ENCODE data around the gene CLDN9. TPM values are rescaled to one million over a fixed set of nuclear protein-coding genes. Genes with fewer than 3 reads are reported as not detected.

Gene CLDN9
- total RNA-seq, 1 donor from 2014 or later, result not detected

DNA sequence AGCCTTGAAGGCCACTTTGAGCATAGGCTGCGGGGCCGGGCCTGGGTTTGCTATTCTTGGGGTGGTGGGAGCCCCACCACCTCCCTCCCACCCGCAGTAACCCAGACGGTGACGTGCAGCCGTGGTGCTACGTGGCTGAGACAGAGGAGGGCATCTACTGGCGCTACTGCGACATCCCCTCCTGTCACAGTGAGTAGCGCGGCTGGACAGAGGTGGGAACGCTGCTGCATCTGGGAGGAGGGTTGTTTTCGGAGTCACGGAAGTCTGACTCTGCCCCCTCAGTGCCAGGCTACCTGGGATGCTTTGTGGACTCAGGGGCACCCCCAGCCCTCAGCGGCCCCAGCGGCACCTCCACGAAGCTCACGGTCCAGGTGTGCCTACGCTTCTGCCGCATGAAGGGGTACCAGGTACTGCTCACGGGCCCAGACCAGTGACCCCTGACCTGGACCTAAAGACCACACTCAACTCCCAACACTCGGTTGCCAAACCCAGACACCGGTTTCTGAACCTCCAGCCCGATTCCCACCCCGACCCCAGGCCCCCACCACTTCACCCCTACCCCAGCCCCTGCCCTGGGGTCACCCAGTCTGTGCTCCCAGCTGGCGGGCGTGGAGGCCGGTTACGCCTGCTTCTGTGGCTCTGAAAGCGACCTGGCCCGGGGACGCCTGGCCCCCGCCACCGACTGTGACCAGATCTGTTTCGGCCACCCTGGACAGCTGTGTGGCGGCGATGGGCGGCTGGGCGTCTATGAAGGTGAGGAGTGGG is 46.5 kb upstream of the CLDN9 start:
- DNase-seq (no peak), ATAC-seq (ENCODE audit: low read depth) (no peak)
- Mint-ChIP-seq H3K9me3 (no peaks in the 10 kb centered on the region), H3K27me3 (peaks cover 13% of the 10 kb centered on the region), H3K4me3 (no peak overlapping the region), H3K27ac (no peak overlapping the region), H3K36me3 (ENCODE audit: low read depth) (no peaks in the 10 kb centered on the region), H3K4me1 (peaks cover 40% of the 10 kb centered on the region)
- ChIA-PET CTCF (interaction anchor here (1.3 kb wide), 1 partner anchor 62 kb away, joined by 5 read pairs; no protein-coding TSS in a partner anchor), POLR2A (interaction anchor here (0.7 kb wide), 1 partner anchor 14 kb away, joined by 4 read pairs; no protein-coding TSS in a partner anchor)
- TF ChIP-seq, protein P1, sequence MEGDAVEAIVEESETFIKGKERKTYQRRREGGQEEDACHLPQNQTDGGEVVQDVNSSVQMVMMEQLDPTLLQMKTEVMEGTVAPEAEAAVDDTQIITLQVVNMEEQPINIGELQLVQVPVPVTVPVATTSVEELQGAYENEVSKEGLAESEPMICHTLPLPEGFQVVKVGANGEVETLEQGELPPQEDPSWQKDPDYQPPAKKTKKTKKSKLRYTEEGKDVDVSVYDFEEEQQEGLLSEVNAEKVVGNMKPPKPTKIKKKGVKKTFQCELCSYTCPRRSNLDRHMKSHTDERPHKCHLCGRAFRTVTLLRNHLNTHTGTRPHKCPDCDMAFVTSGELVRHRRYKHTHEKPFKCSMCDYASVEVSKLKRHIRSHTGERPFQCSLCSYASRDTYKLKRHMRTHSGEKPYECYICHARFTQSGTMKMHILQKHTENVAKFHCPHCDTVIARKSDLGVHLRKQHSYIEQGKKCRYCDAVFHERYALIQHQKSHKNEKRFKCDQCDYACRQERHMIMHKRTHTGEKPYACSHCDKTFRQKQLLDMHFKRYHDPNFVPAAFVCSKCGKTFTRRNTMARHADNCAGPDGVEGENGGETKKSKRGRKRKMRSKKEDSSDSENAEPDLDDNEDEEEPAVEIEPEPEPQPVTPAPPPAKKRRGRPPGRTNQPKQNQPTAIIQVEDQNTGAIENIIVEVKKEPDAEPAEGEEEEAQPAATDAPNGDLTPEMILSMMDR (IDR thresholded peaks at IDR 0.05), result no peak
- intact Hi-C loops (cut with micrococcal nuclease), result no loop called here

DNA sequence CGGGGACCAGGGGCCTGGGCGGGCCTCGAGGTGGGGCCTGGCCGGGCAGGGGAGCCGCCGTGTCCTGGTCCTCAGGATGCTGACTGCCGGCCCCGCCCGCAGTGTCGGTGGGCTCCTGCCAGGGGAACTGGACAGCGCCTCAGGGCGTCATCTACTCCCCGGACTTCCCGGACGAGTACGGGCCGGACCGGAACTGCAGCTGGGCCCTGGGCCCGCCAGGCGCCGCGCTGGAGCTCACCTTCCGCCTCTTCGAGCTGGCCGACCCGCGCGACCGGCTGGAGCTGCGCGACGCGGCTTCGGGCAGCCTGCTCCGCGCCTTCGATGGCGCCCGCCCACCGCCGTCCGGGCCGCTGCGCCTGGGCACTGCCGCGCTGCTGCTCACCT is 45.9 kb upstream of the CLDN9 start:
- no peak for ATAC-seq (ENCODE audit: low read depth)
- intact Hi-C loops (cut with micrococcal nuclease), result no loop called here
- ChIA-PET CTCF (interaction anchor here (1.1 to 1.3 kb wide), 2 partner anchors 61 to 84 kb away, joined by 3 to 5 read pairs; partner anchors contain the start of gene FLYWCH2), POLR2A (interaction anchor here (0.7 to 1.8 kb wide), 2 partner anchors 13 to 14 kb away, joined by 4 to 10 read pairs; partner anchors contain the start of gene PKMYT1)
- H3K36me3 Mint-ChIP-seq (ENCODE audit: low read depth), result no peaks in the 10 kb centered on the region
- TF ChIP-seq, protein P1 (IDR thresholded peaks at IDR 0.05), result no peak
- peaks cover 11% of the 10 kb centered on the region for H3K27me3 Mint-ChIP-seq
- H3K27ac Mint-ChIP-seq, result no peak overlapping the region
- H3K4me3 Mint-ChIP-seq, result no peak overlapping the region
- no peaks in the 10 kb centered on the region for H3K9me3 Mint-ChIP-seq
- DNase-seq, result no peak
- H3K4me1 Mint-ChIP-seq, result peaks cover 38% of the 10 kb centered on the region

DNA sequence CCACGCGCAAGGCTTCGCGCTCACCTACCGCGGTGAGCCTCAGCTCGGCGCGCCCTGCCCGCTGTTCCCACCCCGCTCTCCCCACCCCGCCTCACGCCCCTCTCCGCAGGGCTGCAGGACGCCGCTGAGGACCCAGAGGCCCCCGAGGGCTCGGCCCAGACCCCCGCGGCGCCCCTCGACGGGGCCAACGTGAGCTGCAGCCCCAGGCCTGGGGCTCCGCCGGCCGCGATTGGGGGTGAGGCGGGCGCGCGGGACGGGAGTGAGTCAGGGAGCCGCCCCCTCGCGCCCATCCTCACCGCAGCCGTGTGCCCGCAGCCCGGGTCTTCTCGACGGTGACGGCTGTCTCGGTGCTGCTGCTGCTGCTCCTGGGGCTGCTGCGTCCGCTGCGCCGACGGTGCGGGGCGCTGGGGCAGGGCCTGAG is 45.5 kb upstream of the CLDN9 start:
- Mint-ChIP-seq H3K36me3 (ENCODE audit: low read depth) (no peaks in the 10 kb centered on the region), H3K4me3 (no peak overlapping the region), H3K27ac (no peak overlapping the region), H3K4me1 (peaks cover 34% of the 10 kb centered on the region), H3K27me3 (peaks cover 11% of the 10 kb centered on the region), H3K9me3 (no peaks in the 10 kb centered on the region)
- intact Hi-C loops (cut with micrococcal nuclease), result no loop called here
- ChIA-PET POLR2A (interaction anchor here (1.8 kb wide), 1 partner anchor 13 kb away, joined by 10 read pairs; the partner anchor contains the start of gene PKMYT1), CTCF (interaction anchor here (1.1 to 1.3 kb wide), 3 partner anchors 61 to 84 kb away, joined by 3 to 5 read pairs (median 3); partner anchors contain the start of gene FLYWCH2)
- TF ChIP-seq, protein P1 (IDR thresholded peaks at IDR 0.05), result no peak
- no peak for DNase-seq
- no peak for ATAC-seq (ENCODE audit: low read depth)

DNA sequence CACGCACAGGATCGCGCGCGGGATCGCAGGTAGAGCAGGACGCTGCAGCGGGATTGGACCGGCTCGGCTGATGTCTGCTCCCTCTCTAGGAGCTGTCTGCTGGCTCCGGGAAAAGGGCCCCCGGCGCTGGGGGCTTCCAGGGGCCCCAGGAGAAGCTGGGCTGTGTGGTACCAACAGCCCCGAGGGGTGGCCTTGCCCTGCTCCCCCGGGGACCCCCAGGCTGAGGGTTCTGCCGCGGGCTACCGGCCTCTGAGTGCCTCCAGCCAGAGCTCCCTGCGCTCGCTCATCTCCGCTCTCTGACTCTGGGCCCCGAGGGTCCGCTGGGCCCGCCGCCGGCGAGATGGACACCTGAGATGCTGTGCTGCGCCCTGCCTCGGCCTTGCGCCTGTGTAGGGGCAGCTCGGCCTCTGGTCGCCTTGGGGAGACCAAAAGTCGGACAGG is 45.0 kb upstream of the CLDN9 start:
- Mint-ChIP-seq H3K4me1 (peaks cover 31% of the 10 kb centered on the region), H3K9me3 (no peaks in the 10 kb centered on the region), H3K27ac (no peak overlapping the region), H3K27me3 (peaks cover 12% of the 10 kb centered on the region), H3K36me3 (ENCODE audit: low read depth) (no peaks in the 10 kb centered on the region), H3K4me3 (no peak overlapping the region)
- ATAC-seq (ENCODE audit: low read depth) (no peak), DNase-seq (no peak)
- intact Hi-C loops (cut with micrococcal nuclease), result loop anchor here (2.0 kb wide), 1 partner anchor 53 kb away; the partner anchor contains the start of gene TNFRSF12A
- TF ChIP-seq, protein P1 (IDR thresholded peaks at IDR 0.05), result no peak
- POLR2A ChIA-PET, result interaction anchor here (1.8 kb wide), 1 partner anchor 13 kb away, joined by 10 read pairs; the partner anchor contains the start of gene PKMYT1
- CTCF ChIA-PET, result interaction anchor here (1.1 to 1.3 kb wide), 3 partner anchors 60 to 85 kb away, joined by 3 to 5 read pairs (median 3); partner anchors contain the start of gene FLYWCH2

DNA sequence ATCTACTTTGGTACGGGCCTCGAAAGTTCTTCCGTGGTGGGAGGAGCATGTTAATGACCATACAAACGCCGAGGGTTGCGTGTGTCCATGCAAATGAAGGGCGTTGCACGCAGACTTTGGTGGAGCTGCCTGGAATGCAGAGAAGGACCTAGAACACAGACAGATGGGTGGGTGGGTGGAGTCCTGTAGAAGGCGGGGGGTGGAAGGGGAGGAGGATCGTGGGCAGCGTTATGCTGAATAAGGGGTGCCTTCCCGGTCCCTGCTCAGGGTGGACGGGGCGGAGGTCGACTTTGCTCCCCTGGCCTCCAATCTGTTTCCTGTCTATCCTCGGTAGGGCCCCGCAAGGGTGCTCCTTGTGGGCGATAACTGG is 44.4 kb upstream of the CLDN9 start:
- ChIA-PET CTCF (interaction anchor here (1.2 kb wide), 1 partner anchor 63 kb away, joined by 3 read pairs; no protein-coding TSS in a partner anchor), POLR2A (interaction anchor here (1.8 kb wide), 1 partner anchor 12 kb away, joined by 10 read pairs; the partner anchor contains the start of gene PKMYT1)
- TF ChIP-seq, protein P1 (IDR thresholded peaks at IDR 0.05), result no peak
- H3K4me3 Mint-ChIP-seq, result peak overlapping the region; percentile 77
- H3K9me3 Mint-ChIP-seq, result no peaks in the 10 kb centered on the region
- DNase-seq, result no peak
- peaks cover 28% of the 10 kb centered on the region for H3K4me1 Mint-ChIP-seq
- H3K36me3 Mint-ChIP-seq (ENCODE audit: low read depth), result no peaks in the 10 kb centered on the region
- H3K27ac Mint-ChIP-seq, result peak overlapping the region; percentile 18
- intact Hi-C loops (cut with micrococcal nuclease), result loop anchor here (2.0 kb wide), 1 partner anchor 52 kb away; the partner anchor contains the start of gene TNFRSF12A
- H3K27me3 Mint-ChIP-seq, result peaks cover 12% of the 10 kb centered on the region
- no peak for ATAC-seq (ENCODE audit: low read depth)

Data from activated B cell treated with CpG ODN at 0.5 μM for 24 hours (primary cell).